AG08396 (cell line): ENCODE results near the gene NUDT14.

ENCODE experiments used
- DNase-seq: peaks from one replicate; pipeline ENCODE4 v3.0.0; 2012; ENCODE audit warnings: low spot score, mixed read lengths

Gene NUDT14

DNA sequence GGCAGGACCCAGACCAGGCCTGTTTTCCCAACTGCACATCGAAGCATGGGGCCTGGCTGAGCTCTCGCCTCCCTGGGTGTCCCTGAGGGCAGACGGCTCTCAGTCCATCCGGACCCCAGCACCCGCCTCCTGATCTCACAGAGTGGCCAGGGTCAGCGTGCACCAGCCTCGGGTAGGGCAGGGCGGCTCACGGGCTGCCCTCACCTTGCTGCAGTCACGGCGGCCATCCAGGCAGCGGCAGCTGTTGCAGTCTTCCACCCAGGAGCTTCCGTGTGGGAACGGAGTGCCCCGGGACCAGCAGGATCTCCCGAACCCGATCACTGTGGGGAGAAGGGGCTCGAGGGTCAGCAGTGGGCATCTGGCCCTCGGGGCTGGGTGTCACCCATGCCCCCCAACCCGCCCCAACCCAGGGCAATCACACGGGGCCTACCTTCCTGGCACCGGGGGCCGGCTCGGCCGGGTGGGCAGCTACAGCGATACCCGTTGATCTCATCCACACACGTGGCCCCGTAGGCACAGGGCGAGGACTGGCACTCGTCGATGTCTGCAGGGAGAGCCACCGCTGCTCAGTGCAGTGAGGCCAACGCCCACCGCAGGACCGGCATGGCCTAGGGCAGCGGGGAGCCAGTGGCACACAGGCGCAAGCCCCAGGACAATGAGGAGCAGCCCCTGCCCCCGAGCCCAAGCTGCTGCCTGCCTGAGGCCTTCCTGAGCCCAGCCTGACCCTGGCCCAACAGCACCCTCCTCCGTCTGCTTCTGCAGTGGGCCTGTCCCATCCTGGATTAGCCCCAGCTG lies 34.7 kb downstream of the NUDT14 start:
- DNase-seq: no peak

DNA sequence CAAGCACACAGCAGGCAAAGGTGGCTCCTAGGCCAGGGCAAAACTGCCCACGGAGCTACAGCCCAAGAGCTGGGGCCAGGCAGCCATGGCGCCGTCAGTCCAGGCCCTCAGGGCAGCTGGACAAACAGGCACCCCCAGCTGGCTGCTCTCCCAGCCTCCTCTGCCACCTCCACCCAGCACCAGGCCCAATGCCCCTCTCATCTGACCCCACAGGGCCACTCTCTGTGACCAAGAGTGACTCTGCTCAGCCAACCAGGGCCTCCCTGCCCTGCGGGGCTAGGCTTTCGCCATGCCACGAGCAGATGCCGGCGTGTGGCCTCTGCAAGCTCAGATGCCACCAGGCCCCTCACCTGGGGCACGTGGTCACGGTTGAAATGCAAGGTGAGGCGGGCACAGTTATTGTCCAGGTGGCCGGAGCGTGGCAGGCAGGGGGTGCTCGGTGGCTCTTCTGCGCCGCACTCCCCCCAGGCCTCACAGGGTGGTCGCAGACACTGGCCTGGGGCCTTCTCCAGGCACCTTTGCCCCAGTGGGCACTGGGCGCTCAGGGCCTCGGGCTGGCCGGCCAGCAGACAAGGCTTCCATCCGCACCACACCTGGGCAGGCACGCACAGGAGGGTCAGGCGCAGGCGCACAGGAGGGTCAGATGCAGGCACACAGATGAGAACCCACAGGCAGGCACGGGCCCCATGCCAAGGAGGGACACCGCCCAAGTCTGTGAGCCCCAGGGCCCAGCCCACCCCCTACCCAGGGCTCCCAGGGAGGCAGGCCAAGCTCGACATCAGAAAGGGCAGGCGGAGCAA lies 35.5 kb downstream of the NUDT14 start:
- no peak for DNase-seq

DNA sequence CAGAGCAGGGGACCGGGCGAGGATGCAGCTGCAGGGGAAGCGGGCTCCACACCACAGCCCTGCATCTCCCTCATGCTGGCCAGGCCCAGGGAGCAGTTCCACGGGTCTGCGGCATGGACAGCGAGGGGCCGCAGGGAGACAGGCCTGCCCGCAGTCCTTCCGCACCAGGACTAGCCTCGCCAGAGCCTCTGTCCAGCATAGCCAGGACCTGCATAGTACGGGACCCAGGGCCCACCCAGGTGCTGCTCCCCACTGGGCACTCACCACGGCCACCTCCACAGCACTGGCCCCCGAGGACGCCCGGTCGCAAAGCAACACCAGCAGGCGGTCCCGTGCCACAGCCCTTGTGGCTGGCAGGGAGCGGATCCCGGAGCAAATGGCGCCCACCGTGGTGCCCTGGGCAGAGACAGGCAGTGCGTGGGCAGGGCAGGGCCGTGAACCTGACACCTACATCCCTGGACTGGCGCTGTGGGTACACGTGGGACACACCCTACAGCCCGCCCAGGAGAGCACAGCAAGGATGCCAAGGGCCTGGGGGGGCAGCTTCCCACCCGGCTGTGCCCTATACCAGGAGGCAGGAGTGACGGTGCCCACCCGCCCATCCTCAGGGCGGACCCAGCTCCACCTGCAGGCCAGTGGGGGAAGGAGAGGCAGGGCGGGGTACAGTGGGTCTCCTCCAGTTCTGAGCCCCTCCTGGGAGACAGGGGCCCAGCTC lies 36.3 kb downstream of the NUDT14 start:
- DNase-seq: no peak

DNA sequence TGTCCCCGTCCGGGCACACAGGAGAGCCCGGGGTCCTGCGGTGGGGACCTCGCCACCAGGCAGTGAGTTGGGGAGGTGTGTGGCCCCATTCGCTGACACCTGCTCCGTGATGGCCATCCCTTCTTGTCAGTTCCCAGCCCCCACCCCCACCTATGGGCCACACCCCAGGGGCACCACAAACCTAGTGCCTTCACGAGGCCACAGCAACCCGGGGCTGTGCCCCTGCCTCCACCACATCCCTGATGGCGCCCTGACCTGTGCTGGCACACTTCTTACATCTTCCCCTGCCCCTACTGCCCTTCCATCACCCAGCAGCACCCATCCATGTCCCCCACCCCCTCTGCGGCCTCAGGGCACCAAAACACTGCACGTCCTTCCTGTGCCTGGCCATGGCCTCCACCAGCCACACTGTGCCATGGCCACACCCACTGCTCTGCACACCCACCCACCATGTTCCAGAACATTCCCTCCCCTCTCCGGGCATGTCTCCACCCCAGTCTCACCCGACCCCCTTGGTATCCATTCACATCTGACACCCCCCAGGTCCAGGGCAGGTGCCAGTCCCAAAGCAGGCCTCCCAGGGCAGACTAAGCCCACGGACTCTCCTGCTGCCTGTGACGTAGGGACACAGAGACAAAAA lies 37.0 kb downstream of the NUDT14 start:
- DNase-seq: no peak

DNA sequence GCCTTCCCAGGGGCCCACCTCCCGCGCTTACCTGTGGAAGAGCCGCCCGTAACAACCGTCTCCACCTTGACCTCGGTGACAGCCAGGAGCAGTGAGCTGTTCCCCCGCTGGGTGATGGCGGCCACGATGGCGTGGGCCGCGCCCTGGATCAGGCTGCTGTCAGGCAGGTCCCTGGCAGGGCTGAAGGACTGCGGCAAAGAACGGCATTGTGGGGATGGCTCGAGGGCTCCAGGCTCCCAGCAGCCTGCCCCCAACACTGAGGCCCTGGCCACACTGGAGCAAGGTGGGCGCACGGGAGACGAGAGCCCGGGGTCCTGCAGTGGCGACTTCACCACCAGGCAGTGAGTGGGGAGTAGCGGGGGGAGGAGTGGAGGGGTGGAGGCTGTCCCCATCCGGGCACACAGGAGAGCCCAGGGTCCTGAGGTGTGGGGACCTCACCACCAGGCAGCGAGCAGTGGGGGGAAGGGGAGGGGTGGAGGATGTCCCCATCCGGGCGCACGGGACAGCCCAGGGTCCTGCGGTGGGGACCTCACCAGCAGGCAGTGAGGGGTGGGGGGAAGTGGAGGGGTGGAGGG lies 37.6 kb downstream of the NUDT14 start:
- DNase-seq: no peak

DNA sequence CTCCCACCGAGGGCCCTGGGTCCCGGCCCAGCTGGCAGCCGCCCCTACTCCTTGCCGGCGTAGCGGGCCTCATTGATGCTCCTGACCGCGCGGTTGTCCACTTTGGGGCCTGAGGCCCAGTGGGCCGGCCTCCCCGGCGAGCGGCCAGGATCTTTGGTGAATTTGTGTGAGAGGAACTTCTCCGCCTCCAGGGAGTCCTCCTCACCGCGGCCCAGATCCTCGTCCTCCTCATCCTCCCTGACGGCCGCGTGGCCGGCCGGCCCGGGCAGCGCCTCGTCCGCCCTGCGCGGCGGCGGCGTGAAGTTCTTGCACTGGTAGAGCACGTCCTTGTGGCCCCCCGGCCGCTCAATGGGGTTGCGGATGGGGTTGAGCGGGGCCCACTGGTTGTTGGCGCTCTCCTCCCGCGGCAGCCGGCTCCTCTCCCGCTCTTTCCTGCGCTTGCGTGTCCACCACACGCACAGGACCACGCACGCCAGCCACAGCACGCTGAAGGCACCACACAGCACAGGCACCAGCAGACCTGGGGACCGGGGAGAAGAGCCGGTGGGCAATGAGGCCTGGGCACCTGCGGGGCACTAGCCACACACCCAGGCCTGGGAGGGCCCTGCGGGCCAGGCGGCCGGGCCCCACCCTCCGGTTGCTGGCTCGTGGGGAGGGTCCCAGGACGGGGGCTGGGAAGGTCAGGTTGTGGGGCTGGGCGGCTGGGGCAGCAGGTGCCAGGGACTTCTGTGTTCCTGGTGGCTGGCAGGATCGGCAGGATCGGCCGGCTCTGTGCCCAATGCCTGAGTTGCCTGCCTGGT lies 38.3 kb downstream of the NUDT14 start:
- no peak for DNase-seq

DNA sequence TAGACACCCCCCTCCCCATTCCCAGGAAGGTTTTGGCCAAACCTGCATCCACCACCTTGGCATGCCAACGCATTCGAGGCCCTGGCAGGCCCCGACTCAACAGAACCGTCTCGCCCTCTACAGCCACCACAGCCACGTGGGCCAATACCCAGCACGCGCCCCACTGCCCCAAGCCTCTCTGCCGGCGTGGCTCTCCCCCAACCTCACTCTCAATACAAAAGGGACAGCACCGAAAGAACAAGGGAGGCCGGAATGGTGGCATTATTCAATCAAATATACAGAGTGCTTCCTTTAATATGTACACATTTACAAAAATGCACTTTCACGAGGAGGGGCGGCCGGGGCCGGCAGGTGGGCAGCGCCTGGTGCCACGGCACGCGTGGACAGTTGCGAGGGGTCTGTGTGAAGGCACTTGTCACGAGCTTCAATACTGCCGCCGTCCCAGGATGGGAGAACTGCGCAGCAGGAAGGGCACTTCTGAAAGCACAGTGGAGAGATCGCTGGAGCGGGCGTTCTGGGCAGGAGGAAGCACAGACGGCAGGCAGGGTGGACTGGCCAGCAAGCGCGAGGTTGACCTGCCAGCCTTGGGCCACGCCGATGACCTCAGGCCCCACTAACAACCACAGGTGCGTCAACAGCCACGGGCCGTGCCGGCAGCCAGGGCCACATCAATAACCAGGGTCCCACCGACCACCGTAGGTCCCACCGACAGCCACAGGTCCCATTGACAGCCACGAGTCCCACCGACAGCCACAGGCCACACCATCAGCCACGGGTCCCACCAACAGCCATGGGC lies 39.4 kb downstream of the NUDT14 start:
- no peak for DNase-seq

DNA sequence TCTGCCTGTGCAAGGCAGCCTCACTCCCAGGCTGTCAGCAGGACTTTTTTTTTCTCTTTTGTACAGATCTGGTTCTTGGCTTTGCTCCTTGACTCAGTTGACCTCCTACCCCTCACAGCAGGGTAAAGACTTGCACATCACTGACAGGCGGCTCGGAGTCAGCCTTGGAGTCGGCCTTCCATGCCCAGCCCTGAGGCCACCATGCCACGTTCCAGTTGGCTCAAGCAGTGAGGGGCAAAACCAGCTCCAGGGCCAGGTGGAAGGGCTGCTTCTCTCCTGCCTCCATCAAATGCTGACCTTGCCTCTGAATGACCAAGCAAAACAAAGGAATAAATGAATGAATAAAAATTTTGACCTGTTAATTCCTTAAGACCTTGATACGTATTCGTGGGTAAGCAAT lies 40.1 kb downstream of the NUDT14 start:
- no peak for DNase-seq

DNA sequence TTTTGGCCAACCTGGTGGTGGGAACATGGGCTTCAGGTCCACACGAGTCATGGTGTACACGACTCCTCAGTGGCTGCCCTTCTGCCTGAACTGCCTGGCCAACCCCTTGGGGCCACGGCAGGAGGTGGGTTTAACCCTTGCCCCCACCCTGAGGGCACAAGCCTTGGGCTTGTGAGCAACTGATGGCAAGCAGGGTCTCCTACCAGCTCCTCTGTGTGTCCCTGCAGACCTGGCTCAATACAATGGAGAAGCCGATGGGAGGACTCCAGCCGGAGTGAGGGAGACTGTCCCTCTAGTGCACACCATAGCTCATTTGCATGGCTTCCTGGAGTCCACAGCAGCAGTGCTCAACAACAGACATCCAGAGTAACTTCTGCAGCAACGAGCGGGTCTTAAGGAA lies 40.5 kb downstream of the NUDT14 start:
- DNase-seq: no peak

DNA sequence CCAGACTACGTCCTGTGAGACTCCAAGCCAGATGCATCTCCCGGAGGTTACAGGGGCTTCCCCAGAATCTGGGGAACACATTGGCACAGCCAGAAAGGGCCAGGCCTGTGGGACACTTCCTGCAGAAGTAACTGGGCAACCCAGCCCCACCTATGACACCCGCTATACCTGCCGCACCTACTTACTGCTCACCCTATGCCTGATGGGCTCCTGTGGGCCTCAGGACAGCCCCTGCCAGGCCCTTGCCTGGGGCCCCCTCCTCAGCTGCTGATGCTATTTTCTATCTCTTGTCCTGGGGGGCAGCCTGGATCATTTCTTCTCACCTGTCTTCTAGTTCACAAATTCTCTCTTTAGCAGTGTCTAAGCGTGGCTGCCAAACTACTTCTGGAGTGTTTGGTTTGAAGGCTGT lies 41.3 kb downstream of the NUDT14 start:
- no peak for DNase-seq

DNA sequence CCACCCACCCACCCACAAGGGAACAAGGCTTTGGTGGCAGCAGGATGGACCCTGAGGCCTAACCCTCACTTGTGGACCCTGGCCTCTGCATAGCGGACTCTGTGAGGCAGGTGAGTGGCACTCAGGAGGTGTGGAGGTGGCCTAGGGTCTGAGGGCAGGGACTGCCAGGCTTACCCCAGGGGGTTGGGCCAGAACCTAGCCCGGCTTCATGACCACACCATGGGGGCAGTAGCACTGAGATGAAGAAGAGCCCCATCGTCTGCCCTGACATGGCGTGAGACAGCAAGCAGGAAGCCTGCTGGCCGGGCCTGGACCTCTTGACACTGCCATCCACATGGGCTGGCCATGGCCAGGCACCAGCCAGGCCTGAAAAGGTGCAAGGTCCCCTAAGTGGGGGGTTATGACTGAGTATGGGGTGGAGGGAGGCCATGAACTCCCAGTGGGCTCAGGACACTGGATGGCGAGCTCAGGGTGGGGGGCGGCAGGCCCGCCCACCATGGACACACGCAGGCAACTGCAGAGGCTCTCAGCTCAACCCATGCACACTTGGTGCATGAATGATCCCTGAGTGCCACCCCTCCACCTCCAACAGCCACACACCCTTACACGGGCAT lies 41.8 kb downstream of the NUDT14 start:
- no peak for DNase-seq

DNA sequence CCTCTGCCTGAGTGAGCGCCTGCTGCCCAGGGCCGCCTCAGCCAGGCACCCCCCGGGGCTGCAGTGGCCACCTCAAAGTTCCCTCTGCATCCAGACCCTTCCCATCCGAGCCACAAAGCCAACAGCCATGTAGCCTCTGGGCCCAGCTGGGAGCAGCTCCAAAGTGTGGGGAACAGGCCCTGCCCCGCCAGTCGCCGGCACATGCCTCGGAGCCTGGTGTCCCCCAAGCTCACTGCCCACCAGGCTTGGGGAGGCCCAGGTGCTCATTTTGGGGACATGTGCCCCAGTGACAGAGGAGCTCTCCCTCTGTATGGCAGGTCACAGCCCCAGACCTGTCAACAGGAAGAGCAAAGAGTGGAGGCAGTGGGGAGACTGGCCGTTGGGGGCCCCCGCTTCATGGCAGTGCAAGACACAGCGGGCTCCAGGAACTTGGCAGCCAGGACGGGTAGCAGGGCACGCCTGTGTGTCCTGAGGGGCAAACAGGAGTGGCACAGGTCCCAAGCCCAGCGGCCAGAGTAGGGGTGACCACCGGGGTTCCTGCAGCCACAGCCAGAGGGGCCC lies 42.5 kb downstream of the NUDT14 start:
- no peak for DNase-seq

DNA sequence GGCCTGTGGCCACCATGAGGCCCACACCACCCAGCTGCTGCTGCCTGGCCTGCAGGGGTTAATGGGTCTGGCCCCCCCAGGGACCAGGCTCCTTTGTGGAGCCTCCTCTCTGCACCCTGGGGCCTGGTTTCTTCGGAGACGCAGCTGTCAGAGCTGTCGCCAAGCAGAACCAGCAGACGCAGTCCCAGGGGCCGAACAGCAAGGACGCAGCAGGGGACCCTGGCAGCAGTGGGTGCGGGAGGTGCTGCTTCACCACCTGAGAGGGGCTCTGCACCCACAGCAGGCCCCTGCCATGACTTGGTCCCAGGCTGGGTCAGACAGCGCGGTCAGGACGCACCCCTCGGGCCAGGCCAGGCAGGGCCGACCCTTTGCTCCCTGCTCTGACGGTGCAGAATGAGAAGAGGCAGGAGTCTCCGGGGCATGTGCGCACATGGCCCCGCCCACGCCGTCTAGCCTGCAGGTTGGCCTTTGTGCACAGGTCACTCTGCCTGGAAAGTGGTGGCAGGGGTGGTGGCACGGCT lies 43.0 kb downstream of the NUDT14 start:
- DNase-seq: no peak

DNA sequence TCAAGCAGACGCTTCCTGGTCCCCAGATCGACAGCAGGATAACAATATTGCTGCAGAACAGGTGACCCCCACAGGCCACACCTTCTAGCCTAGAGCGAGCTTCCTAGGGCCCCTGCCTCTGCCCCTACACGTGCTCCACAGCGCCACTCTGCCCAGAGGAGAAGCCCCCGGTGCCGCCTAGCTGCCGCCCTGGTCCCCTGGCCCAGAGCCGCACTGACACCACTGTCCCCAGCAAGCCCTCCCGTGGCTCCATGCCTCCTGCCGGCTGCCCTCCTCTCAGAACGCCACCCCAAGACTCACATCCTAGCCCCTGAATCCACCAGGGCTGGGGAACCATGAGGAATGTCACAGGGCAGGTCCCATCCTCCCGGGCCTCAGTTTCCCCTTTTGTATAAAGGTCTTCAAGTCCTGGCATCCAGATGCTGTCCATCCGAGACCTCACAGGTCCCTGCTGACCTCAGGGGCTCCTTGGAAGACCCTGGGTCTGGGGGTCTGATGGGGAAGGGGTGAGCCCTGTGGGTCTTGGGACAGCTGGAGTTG lies 43.6 kb downstream of the NUDT14 start:
- no peak for DNase-seq

DNA sequence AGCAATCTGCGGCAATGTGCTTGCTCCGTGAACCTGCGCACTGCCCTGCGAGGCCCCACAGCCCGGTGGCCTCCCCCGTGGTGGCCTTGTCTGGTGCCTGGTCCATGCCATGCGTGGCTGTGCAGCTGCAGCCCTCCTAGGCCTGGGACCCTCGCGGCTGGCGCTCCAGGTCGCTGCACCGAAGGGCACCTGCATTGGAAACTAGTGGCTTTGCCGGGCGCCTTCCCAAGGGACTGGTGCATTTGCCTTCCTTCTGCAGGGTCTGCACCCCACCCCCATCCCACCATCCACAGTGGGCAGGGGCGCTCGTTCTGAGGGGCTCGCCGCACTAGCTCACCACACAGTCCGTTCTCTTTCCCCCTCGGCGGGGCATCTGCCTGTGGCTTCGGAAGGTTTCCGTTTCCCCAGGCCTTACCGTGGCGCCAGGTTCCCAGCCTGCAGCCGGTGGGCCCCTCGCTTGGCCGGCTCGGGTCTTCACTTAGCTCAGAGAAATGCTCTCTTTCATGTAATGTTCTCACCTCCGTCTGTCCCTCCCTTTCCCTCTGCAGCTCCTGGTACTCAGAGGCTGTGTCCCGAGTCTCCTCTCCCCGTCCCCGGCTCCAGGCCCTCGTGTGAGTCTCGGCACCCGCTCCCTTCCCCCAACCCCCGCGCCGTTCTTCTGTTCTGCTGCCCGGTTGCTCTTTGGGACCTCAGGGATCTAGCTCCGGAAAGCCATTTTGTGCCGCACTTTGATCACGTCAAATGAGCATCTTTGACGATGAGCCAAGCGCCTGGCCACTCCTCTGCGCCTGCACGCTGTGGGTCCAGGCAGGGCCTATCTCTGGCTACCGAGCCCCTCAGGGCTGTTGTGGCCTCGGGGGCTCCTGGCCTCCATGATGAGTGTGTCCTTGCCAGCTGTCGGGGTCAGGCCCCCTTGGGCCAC lies 44.5 kb downstream of the NUDT14 start:
- no peak for DNase-seq

DNA sequence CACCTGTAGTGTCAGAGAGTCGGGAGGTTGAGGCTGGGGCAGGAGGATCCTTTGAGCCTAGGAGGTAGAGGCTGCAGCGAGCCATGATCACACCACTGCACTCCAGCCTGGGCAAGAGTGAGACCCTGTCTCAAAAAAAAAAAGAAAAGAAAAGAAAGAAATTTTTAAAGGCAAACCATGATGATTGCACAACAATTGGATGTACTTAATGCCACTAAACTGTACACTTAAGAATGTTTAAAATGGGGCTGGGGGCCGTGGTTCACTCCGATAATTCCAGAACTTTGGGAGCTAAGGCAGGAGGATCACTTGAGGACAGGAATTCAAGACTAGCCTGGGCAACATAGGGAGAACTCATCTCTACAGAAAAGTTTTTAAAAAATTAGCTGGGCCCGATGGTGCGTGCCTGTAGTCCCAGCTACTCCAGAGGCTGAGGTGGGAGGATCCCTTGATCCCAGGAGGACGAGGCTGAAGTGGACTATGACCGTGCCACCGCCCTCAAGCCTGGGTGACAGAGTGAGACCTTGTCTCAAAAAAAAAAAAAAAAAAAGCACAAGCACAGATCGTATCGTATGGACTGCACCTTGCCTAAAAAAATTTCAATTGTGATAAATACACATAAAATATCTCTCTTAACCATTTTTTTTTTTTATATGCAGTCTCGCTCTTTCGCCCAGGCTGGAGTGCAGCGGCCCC lies 45.3 kb downstream of the NUDT14 start:
- DNase-seq: no peak

DNA sequence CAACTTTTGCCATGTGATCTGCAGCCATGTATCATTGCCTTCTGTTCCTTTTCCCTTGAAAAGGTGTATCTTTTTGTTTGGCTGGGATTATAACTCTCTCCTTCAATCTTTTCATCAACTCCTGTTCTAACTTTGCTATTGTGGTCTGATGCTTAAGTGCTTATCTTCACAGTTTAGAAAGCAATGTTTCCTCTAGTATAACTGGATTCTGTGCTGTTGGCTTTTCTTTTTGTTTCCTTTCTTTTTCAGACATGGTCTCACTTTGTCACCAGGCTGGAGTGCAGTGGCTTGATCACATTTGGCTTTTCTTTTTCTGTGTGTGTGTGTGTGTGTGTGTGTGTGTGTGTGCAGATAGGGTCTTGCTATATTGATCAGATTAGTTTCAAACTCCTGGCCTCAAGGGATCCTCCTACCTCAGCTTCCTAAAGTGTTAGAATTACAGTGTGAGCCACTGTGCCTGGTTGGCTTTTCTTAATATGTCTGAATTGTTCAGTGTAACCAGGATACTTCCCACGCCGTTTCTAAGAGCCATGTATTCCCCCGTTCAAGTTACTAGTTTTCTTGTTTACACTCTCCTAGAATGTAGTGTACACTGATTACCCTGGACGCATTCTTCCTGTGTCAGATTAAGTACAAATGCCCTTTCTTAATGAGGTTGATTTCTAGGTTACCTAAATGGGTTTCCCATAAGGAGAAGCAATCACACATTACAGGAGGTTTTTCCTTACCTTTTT lies 48.0 kb downstream of the NUDT14 start:
- no peak for DNase-seq
